Hematopoietic multipotent progenitor cell (in vitro differentiated cells): ENCODE measurements around the gene STK32B. TPM values are rescaled to one million over a fixed set of nuclear protein-coding genes. Genes with fewer than 3 reads are reported as not detected.
A peak's percentile ranks its signal among the peaks of the same experiment; 100 is the strongest.
"Not testable (repeated sequence)": the region's sequence is repeated elsewhere in the genome, so short reads cannot be mapped to it uniquely, and the experiment has no call there.

Source experiments
- DNase-seq, 3 donors: peaks; one replicate each; pipeline ENCODE4 v3.0.0-alpha.2; 2011 to 2015; ENCODE audit warnings: low read depth in 2 of 3, low spot score in 2 of 3
- total RNA-seq: library from RNA; depleted of rRNA; stranded (reverse); fragments of >200 nt; gene quantifications from one replicate; pipeline ENCODE4 v1.2.3, GENCODE V29; 2012

The STK32B gene
- total RNA-seq, result 14.8 TPM

GRCh38 chr4:5051278-5052203, at the start of gene STK32B:
TSS of gene STK32B (plus strand) at chr4:5051480.
- DNase-seq, result peak in 2 of 3 donors; percentile 39 to 48

GRCh38 chr4:5001641-5002040, 49.6 kb upstream of the STK32B start:
- DNase-seq, result not testable (repeated sequence)

GRCh38 chr4:5003372-5003857, 47.9 kb upstream of the STK32B start:
- peak in 2 of 3 donors; percentile 85 to 94 for DNase-seq

- no peak for DNase-seq
Measured at GRCh38 chr4:5003918-5004317, 47.4 kb upstream of the STK32B start.

- no peak for DNase-seq
Measured at GRCh38 chr4:5004496-5004895, 46.8 kb upstream of the STK32B start.

- not testable (repeated sequence) for DNase-seq
Measured at GRCh38 chr4:5006932-5007331, 44.3 kb upstream of the STK32B start.

GRCh38 chr4:5009796-5010195, 41.5 kb upstream of the STK32B start:
- DNase-seq, result no peak

GRCh38 chr4:5010984-5011383, 40.3 kb upstream of the STK32B start:
- no peak for DNase-seq

GRCh38 chr4:5012244-5012898, 38.9 kb upstream of the STK32B start:
- DNase-seq, result no peak

- DNase-seq, result no peak
Measured at GRCh38 chr4:5012958-5013357, 38.3 kb upstream of the STK32B start.

- DNase-seq, result no peak
Measured at GRCh38 chr4:5014007-5014682, 37.1 kb upstream of the STK32B start.

GRCh38 chr4:5018096-5018495, 33.2 kb upstream of the STK32B start:
- peak in 1 of 3 donors; percentile 36 for DNase-seq

GRCh38 chr4:5018603-5019002, 32.7 kb upstream of the STK32B start:
- DNase-seq, result no peak

GRCh38 chr4:5019274-5019673, 32.0 kb upstream of the STK32B start, which contains the start of gene CYTL1:
TSS of gene CYTL1 (minus strand) at chr4:5019458. CDS start at chr4:5019445, 13 bp downstream.
- peak in 1 of 3 donors; percentile 42 for DNase-seq

GRCh38 chr4:5019796-5020195, 31.5 kb upstream of the STK32B start:
- DNase-seq, result no peak

GRCh38 chr4:5020341-5020740, 30.9 kb upstream of the STK32B start:
- no peak for DNase-seq

- DNase-seq, result no peak
Measured at GRCh38 chr4:5021546-5021945, 29.7 kb upstream of the STK32B start.

GRCh38 chr4:5024673-5025072, 26.6 kb upstream of the STK32B start:
- no peak for DNase-seq

- DNase-seq, result no peak
Measured at GRCh38 chr4:5026371-5026770, 24.9 kb upstream of the STK32B start.

GRCh38 chr4:5027346-5027745, 23.9 kb upstream of the STK32B start:
- DNase-seq, result no peak

GRCh38 chr4:5028480-5028879, 22.8 kb upstream of the STK32B start:
- DNase-seq, result no peak
